HG03354 (cell line): ENCODE data around the gene KANK2.
A peak's percentile ranks its signal among the peaks of the same experiment; 100 is the strongest.

ENCODE experiments used
- ATAC-seq: cut with Tn5 transposase; IDR thresholded peaks from one replicate; pipeline ENCODE4 v1.9.1; 2021; ENCODE audit warnings: mild to moderate bottlenecking; ENCODE audit not compliant: unreplicated experiment, poor library complexity, severe bottlenecking

KANK2 gene

GRCh38 chr19:11197291-11198174 lies at the start of gene KANK2:
Gene KANK2, minus strand, starts transcription at chr19:11197545. Its CDS starts 3,034 bp downstream, at chr19:11194511.
- peak; percentile 79 for ATAC-seq

GRCh38 chr19:11246941-11247340 lies 49.6 kb upstream of the KANK2 start:
- ATAC-seq = no peak

- ATAC-seq = no peak
Measured at GRCh38 chr19:11244846-11245589, 47.7 kb upstream of the KANK2 start.

- ATAC-seq = no peak
Measured at GRCh38 chr19:11243798-11244169, 46.4 kb upstream of the KANK2 start.

GRCh38 chr19:11242864-11243797 lies 45.8 kb upstream of the KANK2 start:
- no peak for ATAC-seq

GRCh38 chr19:11242025-11242424 lies 44.7 kb upstream of the KANK2 start:
- no peak for ATAC-seq

GRCh38 chr19:11240008-11240444 lies 42.7 kb upstream of the KANK2 start:
- ATAC-seq = no peak

GRCh38 chr19:11239377-11240000 lies 42.1 kb upstream of the KANK2 start, which contains the start of gene ANGPTL8:
Gene ANGPTL8, plus strand, starts transcription at chr19:11239619. Its CDS starts 19 bp downstream, at chr19:11239638.
- ATAC-seq = no peak

- no peak for ATAC-seq
Measured at GRCh38 chr19:11238781-11239376, 41.5 kb upstream of the KANK2 start.

GRCh38 chr19:11238041-11238440 lies 40.7 kb upstream of the KANK2 start:
- no peak for ATAC-seq

- ATAC-seq = no peak
Measured at GRCh38 chr19:11237321-11237720, 40.0 kb upstream of the KANK2 start.

GRCh38 chr19:11236324-11237301 lies 39.3 kb upstream of the KANK2 start:
- ATAC-seq = no peak

- ATAC-seq = no peak
Measured at GRCh38 chr19:11234486-11235075, 37.2 kb upstream of the KANK2 start.

- ATAC-seq = no peak
Measured at GRCh38 chr19:11233073-11233472, 35.7 kb upstream of the KANK2 start.

GRCh38 chr19:11232555-11232954 lies 35.2 kb upstream of the KANK2 start:
- no peak for ATAC-seq

GRCh38 chr19:11230621-11231386 lies 33.5 kb upstream of the KANK2 start:
- no peak for ATAC-seq
